ENCODE measurements around the gene CAMKMT.

DNA sequence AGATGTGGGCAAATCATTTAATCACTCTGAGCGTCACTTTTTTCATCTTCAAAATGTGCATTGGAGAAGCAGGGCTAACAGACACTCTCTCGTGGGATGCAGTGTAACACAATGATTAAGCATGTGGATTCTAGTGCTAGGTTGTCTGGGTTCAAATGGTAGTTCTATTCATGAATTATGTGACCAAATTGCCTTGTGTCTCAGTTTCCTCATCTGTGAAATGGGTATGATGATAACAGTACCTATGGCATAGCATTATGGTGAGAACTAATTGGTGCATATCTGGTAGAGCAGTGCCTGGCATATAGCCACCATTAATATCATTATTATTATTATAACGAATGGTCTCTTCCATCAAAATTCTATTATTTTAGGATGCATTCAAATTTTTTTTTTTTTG lies 437.4 kb downstream of the CAMKMT start:
- TF ChIP-seq EZH2 (IDR thresholded peaks at IDR 0.05; ENCODE audit: borderline replicate concordance, low read length) = no peak
- TF ChIP-seq, protein P1, sequence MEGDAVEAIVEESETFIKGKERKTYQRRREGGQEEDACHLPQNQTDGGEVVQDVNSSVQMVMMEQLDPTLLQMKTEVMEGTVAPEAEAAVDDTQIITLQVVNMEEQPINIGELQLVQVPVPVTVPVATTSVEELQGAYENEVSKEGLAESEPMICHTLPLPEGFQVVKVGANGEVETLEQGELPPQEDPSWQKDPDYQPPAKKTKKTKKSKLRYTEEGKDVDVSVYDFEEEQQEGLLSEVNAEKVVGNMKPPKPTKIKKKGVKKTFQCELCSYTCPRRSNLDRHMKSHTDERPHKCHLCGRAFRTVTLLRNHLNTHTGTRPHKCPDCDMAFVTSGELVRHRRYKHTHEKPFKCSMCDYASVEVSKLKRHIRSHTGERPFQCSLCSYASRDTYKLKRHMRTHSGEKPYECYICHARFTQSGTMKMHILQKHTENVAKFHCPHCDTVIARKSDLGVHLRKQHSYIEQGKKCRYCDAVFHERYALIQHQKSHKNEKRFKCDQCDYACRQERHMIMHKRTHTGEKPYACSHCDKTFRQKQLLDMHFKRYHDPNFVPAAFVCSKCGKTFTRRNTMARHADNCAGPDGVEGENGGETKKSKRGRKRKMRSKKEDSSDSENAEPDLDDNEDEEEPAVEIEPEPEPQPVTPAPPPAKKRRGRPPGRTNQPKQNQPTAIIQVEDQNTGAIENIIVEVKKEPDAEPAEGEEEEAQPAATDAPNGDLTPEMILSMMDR (IDR thresholded peaks at IDR 0.05; ENCODE audit: low read length) = no peak
